HuH-7.5 (cell line): ENCODE results near the gene BTBD1.
A peak's percentile ranks its signal among the peaks of the same experiment; 100 is the strongest.
"Not testable (repeated sequence)": the region's sequence is repeated elsewhere in the genome, so short reads cannot be mapped to it uniquely, and the experiment has no call there.

Experiments used
- DNase-seq: peaks from one replicate; pipeline ENCODE4 v3.0.0; 2011; ENCODE audit warnings: low spot score

BTBD1 gene

DNA sequence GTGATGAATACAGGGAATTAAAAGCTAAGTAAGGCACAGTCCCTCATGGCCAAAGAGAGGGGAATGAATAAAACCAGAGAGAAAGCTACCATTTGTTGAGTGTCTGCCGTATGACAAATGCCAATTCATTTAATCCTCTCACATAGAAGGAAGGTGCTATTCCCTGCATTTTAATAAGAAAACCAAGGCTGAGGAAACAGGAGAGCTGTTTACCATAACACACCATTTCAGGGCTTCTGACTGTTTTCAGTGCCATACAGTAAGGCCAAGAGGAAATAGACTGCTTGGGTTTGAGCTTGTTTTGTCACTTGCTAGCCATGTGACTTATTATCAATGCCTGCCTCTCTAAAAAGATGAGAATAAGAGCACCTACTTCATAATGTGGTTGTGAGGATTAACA is 10.1 kb downstream of the BTBD1 start:
- no peak for DNase-seq

DNA sequence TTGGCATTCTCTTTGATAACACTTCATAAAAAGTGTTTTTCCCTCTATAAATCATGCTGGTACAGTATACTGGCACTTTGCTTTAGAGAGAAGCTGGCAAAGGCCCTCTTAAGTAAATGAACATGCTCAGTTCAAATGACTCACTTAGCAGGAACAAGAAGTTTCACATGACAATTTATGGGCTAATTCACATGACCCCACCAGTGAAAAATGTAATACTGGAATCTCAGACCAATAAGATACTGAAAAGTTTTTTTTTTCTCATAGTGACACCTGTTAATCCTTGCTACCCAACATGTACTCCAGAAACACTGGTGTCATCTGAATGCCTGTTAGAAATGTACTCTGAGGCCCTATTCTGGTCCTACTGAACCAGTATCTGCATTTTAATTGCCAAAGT is 13.9 kb downstream of the BTBD1 start:
- no peak for DNase-seq

DNA sequence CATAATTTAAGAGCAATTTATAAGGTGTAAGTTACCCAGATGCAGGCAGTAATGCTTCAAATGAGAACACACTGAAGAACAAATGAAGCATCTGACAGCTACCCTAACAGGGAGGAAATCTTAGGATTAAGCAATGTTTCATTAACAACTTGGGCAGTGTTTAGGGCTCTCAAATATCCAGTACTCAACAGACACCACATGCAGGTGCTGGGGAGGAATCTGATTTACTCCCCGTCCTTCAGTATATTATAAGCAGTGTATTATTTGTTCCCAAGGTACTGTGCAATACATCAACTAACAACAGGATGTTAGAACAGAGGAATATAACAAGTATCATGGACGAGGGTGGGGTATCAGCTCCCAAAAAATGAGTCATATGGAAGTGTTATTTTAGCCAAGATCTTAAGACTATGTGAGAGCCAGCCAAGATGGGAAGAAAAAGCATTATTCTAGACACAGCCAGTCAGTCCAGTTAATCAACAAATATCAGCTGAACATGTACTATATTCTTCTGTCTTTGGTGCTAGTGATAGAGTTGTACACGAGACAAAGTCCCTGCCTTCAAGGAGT is 20.4 kb downstream of the BTBD1 start:
- DNase-seq = no peak

DNA sequence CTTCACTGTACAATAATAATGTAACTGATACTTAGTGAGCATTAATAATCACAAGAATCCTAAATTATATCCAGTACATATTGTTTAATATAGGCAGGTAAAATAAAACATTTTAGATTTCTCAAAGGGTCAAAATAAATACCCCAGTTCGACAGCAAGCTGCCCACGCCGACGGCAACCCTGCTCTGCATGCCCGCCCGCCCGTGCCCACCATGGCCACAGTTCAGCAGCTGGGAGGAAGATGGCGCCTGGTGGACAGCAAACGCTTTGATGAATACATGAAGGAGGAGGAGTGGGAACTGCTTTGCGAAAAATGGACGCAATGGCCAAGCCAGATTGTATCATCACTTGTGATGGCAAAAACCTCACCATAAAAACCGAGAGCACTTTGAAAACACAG is 22.9 kb downstream of the BTBD1 start:
- no peak for DNase-seq

DNA sequence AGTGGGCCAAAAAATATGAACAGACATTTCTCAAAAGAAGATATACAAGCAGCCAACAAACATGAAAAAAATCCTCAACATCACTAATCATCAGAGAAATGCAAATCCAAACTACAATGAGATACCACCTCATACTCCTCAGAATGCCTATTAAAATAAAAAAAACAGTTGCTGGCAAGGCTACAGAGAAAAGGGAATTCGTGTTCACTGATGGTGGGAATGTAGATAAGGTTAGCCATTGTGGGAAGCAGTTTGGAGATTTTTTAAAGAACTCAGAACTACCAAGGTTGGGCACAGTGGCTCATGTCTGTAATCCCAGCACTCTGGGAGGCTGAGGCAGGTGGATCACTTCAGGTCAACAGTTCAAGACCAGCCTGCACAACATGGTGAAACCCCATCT is 27.8 kb downstream of the BTBD1 start:
- DNase-seq = no peak

DNA sequence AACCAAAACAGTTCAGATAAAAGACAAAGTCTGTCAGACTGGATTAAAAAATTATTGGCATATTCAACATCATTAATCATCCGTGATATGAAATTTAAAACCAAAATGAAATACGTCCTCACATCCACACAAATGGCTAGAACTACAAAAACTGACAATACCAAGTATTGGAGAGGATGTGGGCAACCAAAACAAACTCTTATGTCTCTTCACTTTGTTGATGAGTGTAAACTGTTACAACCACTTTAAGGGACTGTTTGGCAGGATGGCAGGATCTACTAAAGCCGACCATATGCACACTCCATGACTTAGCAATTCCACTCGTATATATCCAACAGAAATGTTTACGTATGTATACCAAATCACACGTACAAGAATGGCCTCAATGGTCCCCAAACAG is 30.8 kb downstream of the BTBD1 start:
- no peak for DNase-seq

DNA sequence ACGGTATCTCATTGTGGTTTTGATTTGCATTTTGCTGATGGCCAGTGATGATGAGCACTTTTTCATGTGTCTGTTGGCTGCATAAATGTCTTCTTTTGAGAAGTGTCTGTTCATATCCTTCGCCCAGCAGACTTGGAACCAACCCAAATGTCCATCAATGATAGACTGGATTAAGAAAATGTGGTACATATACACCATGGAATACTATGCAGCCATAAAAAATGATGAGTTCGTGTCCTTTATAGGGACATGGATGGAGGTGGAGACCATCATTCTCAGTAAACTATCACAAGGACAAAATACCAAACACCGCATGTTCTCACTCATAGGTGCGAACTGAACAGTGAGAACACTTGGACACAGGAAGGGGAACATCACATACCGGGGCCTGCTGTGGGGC is 35.8 kb downstream of the BTBD1 start:
- DNase-seq = not testable (repeated sequence)

DNA sequence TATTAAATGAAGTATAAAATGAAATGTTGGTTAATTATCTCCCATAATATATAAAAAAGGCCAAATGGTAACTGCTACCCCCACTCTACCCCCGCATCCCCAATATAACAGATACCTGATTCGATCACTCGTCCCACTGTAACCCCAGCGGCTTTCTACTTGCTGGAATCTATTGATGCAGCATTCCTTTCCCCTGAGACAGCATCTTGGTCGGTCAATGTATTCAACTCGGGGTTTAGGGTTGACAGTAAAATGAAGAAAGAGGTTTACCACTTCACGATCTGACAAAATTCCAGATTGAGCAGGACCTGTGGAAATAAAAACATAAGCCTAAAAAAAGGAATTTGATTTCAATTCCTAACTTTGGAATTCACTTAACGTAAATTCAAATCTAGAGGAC is 37.0 kb downstream of the BTBD1 start:
- no peak for DNase-seq

DNA sequence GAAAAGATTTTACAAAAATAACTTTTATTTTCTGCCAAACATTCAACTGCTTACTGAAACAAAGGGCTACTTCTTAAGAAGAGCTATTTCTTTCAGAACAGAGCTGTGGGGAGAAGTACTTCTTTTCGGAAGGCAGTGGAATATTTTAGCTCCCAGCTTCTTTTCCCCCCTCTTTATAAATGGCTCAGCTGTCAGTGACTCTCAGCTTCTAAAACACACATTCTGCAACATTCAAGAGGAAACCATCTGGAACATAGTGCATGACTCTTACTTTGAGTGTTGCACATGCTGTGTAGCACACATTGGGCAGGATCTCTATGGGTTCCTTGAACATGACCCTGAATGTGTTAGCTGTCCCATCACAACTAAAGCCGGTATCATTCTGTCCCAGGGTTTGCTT is 48.6 kb downstream of the BTBD1 start:
- DNase-seq = no peak

DNA sequence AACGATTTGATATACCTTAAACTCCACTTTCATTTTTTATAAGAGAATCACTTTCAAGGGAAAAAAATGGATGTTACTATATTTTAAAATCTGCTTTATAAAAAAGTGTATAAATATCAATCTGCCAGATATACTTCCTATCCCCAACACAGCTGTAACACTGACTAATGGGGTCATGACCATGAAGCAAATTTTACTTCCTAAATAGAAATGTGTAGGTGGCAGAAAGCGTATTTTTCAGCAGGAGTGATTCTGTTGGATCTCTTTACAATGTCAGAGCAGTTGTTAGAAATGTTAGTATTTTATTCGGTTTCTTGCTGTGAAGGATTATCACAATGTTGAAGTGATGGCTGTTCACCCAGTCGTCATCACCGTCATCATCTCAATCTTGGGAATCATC is 50.1 kb downstream of the BTBD1 start:
- DNase-seq = no peak

DNA sequence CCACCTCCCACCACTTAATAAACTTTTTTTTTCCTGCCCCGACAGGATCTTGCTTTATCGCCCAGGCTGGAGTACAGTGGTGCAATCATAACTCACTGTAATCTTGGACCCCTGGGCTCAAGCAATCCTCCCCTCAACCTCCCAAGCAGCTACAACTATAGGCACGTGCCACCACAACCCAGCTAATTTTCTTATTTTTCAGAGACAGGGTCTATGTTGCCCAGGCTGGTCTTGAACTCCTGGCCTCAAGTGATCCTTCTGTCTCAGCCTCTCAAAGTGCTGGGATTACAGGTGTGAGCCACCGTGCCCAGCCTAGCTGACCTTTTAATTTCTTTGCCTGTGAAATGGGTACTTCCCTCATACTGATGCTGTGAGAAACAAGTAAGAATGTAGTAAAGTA is 51.7 kb downstream of the BTBD1 start:
- no peak for DNase-seq

DNA sequence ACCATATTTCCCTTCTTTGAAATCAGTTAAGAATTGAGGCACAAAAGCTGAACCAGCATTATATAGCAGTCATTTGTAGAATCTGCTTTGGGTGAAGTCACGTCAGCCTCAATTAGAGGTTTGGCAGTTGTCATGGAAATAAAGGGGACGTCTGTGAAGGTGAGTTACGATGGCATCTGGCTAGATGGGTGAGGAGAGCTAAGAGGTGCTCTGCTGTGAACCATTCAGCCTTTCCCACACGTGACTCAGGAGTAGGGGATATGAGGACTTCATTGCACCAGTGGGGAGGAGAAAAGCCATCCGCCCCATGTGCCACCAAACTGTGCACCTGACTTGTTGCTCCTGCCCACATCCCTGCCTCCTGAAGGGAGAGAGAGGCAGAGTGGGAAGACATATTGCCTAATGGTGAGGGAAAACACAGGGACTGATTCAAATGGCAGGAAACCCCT is 52.8 kb downstream of the BTBD1 start:
- DNase-seq = no peak

DNA sequence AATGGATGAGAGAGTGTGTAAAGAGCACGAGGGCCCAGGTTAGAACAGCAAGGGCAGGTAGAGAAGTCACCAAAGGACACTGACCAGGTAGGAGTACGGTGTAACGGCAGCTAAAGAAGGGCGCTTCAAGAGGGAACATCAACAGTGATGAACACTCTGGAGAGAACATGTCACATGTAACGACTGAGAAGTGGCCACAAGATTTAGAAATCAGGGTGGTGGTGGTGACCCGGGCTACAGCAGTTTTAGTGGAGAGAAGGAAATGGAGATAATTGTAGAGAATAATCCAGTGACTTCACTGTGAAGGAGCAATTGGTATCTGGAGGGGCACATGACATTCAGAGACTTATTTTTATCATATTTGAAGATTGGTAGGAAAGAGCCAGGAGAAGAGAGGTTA is 54.4 kb downstream of the BTBD1 start:
- no peak for DNase-seq

DNA sequence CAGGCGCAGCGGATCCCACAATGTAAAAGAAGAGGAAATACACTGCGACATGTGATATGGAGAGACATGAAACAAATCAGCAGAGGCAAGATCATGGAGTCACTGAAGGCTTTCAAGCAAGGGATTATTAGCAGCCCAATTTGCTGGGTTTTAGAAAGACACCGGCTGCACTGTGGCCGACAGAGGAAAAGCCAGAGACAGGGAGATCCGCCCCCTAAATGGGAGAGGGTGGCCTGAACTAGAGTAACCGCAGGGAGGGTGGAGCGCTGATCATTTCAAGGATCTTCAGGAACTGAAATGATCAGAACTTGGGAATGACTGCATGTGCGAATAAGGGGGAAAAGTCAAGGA is 55.0 kb downstream of the BTBD1 start:
- no peak for DNase-seq

DNA sequence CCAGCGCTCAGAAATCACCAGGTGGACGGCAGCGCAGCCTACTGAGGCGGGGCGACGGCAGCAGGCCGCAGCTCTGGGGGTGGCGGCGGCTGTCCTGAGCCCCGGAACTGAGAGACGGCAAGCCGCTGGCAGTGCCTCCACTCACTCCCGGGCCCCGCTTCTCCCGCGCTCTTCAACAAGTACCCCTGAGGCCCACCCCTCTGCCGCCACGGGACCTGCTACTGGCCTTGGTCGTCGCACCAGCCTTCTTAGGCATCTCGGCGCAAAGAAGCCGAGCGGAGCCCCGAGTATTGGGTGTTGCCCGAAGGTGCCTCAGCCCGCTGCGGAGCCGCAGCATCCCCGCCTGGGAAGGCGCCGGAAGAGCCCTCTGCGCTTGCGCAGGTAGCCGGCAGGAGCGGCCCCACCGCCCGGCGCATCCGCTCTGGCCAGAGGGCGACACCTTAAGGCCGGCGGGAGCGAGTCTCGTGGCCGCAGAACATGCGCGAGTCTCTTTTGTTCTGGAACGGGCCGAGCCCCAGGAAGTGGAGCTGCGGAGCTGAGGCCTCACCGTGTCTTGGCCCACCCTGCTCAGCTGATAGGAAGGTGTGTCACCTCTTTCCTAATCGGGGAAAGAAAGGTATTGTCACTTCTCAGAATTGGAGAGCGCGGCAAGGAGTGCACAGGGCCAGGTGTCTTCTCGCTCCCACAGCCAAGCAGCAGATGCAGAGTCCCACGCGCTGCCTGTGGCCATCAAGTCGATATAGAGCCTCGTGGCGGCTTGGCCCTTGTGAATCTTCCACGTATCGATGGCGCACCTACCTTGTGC is 55.6 kb downstream of the BTBD1 start, which contains the start of gene C15orf40:
C15orf40 (minus strand) TSS at position 369 of the 805 bp plus-strand sequence; CDS start at position 337, 32 bp downstream.
- DNase-seq = peak; percentile 93

DNA sequence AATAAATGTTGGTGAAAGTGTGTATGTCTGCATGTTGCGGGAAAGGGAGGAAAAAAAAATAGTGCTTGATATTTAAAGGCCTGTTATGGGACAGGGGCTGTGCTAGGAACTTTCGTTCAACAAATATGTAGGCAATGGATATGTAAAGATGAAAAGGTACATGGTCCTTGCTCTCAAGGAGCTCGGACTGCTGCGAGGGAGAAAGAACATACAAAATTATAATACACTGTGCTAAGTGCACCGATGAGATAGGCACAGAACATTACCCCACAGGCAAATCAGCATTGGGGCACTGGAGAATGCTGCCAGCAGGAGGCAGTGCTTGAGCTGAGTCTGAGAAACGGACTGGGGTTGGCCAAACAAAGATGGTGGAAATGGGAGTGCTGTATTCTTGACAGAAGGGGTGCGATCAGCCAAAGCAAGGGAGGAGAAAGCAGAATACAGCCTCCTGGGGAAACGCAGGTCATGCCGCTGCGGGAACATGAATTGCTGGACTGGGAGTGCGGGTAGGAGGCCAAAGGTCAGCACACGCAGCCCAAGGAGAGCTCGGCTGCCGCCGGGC is 56.3 kb downstream of the BTBD1 start:
- peak; percentile 82 for DNase-seq

DNA sequence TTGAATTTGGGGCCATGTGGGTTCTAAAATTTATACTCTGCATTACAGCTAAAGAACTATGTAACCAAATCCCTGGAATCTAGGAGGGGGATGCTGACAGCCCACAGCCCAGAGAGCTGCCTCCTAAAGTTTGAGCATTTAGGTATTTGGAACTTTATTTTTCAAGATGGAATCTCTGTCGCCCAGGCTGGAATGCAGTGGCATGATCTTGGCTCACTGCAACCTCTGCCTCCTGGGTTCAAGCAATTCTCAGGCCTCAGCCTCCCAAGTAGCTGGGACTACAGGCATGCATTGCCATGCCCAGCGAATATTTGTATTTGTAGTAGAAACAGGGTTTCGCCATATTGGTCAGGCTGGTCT is 66.4 kb downstream of the BTBD1 start:
- not testable (repeated sequence) for DNase-seq

DNA sequence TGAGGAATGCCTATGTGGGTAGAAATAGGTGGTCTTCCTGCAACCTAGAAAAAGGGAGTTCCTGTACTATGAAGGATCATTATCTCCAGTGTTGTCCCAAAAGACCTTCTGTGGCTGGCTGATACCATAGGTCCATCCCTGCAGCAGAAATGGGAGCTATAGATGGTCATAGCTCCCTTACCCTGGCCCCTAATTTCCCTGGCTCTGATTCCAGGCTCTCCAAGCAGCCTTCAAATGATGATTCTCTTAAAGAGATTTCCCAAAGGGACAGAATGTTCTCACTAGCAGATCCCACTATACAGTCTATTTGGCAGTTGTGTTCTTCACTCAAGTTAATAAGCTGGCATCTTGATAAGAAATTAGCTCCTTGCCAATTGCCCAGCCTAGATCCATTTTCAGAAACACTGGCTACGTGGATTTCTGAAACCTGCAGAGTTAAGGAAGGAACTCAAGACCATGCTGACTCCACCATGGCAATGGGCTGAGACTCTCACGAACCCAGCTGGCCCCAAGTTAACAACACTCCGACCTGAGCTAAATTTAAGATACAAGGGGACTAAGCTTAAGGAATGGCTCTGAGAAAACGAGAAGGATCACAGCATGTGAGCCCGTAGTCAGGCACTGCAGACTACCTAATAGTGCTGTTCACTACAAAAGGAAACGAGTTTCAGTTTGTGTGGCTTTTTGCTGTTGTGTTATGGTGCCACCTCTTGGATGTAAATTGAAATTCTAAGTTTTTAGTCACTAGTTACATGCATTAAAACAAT is 67.0 kb downstream of the BTBD1 start:
- peak; percentile 35 for DNase-seq

DNA sequence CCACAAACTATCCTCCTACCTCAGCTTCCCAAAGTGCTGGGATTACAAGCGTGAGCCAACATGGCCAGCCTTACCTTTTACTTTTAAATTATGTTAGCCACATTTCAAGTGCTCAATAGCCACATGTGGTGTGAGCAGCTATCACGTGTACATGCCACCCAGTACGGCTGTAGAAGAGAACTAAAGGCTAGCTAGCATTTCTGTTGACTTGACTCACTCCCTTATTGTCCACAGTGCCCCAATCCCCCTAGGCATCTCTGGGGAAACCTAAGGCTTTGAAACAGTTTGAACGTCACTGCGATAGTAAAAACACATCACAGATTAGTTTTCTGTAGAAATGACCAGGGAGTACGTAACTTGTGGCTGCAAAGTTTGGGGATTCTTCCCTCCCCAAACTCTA is 67.6 kb downstream of the BTBD1 start:
- DNase-seq = no peak

DNA sequence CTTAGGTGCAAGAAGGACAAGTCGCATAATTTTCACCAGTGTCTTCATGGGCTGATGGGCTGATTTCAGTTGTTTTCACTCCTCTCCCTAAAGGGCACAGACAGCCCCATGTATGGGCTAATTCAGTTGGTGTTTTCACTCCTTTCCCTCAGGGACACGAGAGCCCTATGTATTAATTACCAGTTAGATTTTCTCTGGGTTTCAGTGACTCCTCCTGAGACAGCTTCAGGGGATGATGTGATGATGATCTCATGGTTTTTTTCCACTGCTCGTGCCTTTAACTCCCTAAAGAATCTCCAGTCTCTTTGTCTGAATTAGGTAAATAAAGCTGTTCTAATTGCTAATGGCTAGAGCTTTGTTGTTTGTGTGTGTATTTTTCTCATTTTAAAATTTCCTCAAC is 71.1 kb downstream of the BTBD1 start:
- no peak for DNase-seq

DNA sequence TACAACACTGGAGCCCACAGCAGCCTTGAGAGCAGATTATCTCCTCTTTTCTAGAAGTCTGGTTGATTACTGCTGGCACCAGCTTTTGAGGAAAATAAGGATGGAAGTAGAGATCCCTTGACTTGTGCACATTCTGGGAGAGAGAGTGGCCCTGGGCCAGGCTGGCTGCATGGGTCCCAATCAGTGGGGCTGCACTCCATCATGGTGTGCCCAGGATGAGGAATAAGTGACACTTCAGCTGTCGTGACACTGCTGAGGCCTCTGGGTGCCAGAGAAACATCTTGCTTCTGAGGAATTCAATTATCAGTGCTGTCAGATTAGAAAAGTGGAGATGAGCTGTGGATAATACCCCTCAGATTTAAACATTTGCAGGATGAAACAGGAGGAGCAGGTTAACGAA is 72.0 kb downstream of the BTBD1 start:
- DNase-seq = no peak

DNA sequence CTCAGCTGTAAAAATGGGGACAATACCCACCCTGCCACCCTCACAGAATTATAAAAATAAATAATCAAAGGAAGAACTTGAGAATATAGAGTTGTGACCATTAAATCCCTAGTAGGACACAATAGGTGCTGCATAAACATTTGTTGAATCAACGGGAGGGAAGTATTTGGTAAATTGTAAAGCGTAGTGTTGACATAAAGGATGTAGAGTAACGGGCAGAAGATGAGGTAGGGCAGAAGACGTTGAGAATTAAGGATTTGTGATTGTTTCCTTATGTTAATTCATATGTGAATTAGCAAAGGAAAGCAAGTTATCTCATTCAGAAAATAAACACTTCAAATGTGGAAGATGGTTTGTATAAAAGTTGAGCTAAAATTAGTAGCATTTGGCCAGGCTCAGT is 73.9 kb downstream of the BTBD1 start:
- DNase-seq = no peak

DNA sequence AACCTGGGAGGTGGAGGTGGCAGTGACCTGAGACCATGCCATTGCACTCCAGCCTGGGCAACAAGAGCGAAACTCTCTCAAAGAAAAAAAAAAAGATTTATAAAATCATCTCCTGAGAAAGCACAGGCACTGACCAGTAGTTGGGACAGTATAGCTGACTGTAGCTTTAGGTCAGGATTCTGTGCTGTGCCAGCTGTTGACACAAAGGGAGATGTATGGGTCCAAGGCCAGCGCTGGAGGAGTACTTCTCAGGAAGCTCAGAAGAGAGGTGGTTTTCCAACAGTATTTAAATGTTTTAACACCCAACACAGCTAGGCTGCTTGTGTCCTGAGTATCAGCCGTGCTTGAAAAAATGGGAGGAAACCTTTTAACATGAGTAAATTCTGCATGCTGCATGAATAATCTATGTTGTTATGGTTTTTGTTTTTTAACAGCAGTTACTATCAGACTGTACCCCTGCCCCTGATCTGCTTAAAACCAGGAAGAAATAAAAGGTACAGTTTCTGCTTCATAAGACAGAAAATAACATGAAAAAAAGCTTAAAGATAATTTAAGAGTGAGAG is 74.5 kb downstream of the BTBD1 start:
- DNase-seq = no peak
